ENCODE measurements around the gene PPP1R12B.

- TF ChIP-seq POLR2A (IDR thresholded peaks at IDR 0.05): no peak
- TF ChIP-seq, protein P1, sequence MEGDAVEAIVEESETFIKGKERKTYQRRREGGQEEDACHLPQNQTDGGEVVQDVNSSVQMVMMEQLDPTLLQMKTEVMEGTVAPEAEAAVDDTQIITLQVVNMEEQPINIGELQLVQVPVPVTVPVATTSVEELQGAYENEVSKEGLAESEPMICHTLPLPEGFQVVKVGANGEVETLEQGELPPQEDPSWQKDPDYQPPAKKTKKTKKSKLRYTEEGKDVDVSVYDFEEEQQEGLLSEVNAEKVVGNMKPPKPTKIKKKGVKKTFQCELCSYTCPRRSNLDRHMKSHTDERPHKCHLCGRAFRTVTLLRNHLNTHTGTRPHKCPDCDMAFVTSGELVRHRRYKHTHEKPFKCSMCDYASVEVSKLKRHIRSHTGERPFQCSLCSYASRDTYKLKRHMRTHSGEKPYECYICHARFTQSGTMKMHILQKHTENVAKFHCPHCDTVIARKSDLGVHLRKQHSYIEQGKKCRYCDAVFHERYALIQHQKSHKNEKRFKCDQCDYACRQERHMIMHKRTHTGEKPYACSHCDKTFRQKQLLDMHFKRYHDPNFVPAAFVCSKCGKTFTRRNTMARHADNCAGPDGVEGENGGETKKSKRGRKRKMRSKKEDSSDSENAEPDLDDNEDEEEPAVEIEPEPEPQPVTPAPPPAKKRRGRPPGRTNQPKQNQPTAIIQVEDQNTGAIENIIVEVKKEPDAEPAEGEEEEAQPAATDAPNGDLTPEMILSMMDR (IDR thresholded peaks at IDR 0.05): no peak
Observed at GRCh38 chr1:202586871-202587270, 238.4 kb downstream of the PPP1R12B start.

Measured in ovary (tissue), 3 donors.